ENCODE results near the gene NBDY. TPM values are rescaled to one million over a fixed set of nuclear protein-coding genes. Genes with fewer than 3 reads are reported as not detected.

Gene NBDY
- total RNA-seq, 2 donors from 2014 or later: 64.2 to 83.5 TPM

- DNase-seq: no peak
- Mint-ChIP-seq H3K9me3 (peaks cover 67% of the 10 kb centered on the region), H3K4me3 (no peak overlapping the region), H3K27me3 (ENCODE audit: insufficient read depth) (no peaks in the 10 kb centered on the region), H3K36me3 (ENCODE audit: low read depth) (no peaks in the 10 kb centered on the region), H3K4me1 (no peaks in the 10 kb centered on the region), H3K27ac (no peak overlapping the region)
- Histone ChIP-seq H3K27me3 (ENCODE audit: control insufficient read depth, insufficient read depth, low read length, poor library complexity, severe bottlenecking) (no peaks in the 10 kb centered on the region), H3K27ac (ENCODE audit: low read depth, low read length) (no peak overlapping the region), H3K4me1 (ENCODE audit: control insufficient read depth, insufficient read depth, low read length) (no peaks in the 10 kb centered on the region), H3K9ac (ENCODE audit: extremely low read depth, low read length, poor library complexity, severe bottlenecking) (no peak overlapping the region), H3K4me3 (ENCODE audit: low read length) (no peak overlapping the region), H3K36me3 (ENCODE audit: control insufficient read depth, insufficient read depth, low read length) (no peaks in the 10 kb centered on the region), H3K9me3 (ENCODE audit: control insufficient read depth, low read length) (no peaks in the 10 kb centered on the region)
- TF ChIP-seq CTCF (conservative IDR thresholded peaks at IDR 0.05): no peak
- WGBS, 2 experiments (ENCODE audit: insufficient coverage in 1 of 2, insufficient read length in 1 of 2): 95% methylated on average over 1 of the region's 1 CpG; no CpG with 5 or more reads in 1 of the 2 experiments
These were observed 128.0 kb downstream of the NBDY start for GRCh38 chrX:56857042-56857441.

- Mint-ChIP-seq H3K4me1 (no peaks in the 10 kb centered on the region), H3K4me3 (no peak overlapping the region), H3K36me3 (ENCODE audit: low read depth) (no peaks in the 10 kb centered on the region), H3K9me3 (peaks cover 67% of the 10 kb centered on the region), H3K27ac (no peak overlapping the region), H3K27me3 (ENCODE audit: insufficient read depth) (no peaks in the 10 kb centered on the region)
- H3K27ac ChIP-seq (ENCODE audit: low read depth, low read length): no peak overlapping the region
- no peak overlapping the region for H3K4me3 ChIP-seq (ENCODE audit: low read length)
- H3K9ac ChIP-seq (ENCODE audit: extremely low read depth, low read length, poor library complexity, severe bottlenecking): no peak overlapping the region
- H3K36me3 ChIP-seq (ENCODE audit: control insufficient read depth, insufficient read depth, low read length): no peaks in the 10 kb centered on the region
- no peak for DNase-seq
- no peaks in the 10 kb centered on the region for H3K27me3 ChIP-seq (ENCODE audit: control insufficient read depth, insufficient read depth, low read length, poor library complexity, severe bottlenecking)
- WGBS, 2 experiments (ENCODE audit: insufficient coverage in 1 of 2, insufficient read length in 1 of 2): 77% methylated on average over 2 of the region's 2 CpGs; no CpG with 5 or more reads in 1 of the 2 experiments
- no peaks in the 10 kb centered on the region for H3K9me3 ChIP-seq (ENCODE audit: control insufficient read depth, low read length)
- TF ChIP-seq CTCF (conservative IDR thresholded peaks at IDR 0.05): no peak
- no peaks in the 10 kb centered on the region for H3K4me1 ChIP-seq (ENCODE audit: control insufficient read depth, insufficient read depth, low read length)
These were observed 131.8 kb downstream of the NBDY start for GRCh38 chrX:56860888-56861287.

Other genes with a start within 250 kb of the NBDY start
- 10 to 100 TPM; 28.9 to 31.3 TPM for gene UBQLN2, start 165.6 kb upstream of the NBDY start, total RNA-seq